Transverse colon (tissue), 4 donors: ENCODE measurements around the gene AMN. TPM values are rescaled to one million over a fixed set of nuclear protein-coding genes. Genes with fewer than 3 reads are reported as not detected.

Source experiments
- DNase-seq: peaks from one replicate; pipeline ENCODE4 v3.0.0-alpha.2; 2019
- H3K27ac ChIP-seq, 4 donors: fragments of 200-600 bp; sonication (generic); 2 replicates each; pipeline ENCODE4 v1.5.1; 2016 to 2018; ENCODE audit warnings: inconsistent platforms in 4 of 4
- H3K27me3 ChIP-seq: fragments of 200-600 bp; sonication (generic); 2 replicates; pipeline ENCODE4 v1.5.1; 2017; ENCODE audit warnings: inconsistent platforms
- H3K36me3 ChIP-seq, 4 donors: fragments of 200-600 bp; sonication (generic); 2 replicates each; pipeline ENCODE4 v1.5.1; 2017 to 2019; ENCODE audit warnings: inconsistent platforms in 4 of 4
- H3K4me1 ChIP-seq, 4 donors: fragments of 200-600 bp; sonication (generic); 2 replicates each; pipeline ENCODE4 v1.5.1; 2017 to 2020; ENCODE audit warnings: inconsistent platforms in 4 of 4
- H3K4me3 ChIP-seq, 4 donors: fragments of 200-600 bp; sonication (generic); 1 replicate in 1 of 4; 2 replicates in 3 of 4; pipeline versions ENCODE4 v1.5.1 to v1.6.1; 2017 to 2019; ENCODE audit warnings: inconsistent platforms in 4 of 4
- H3K9me3 ChIP-seq, 2 donors: fragments of 200-600 bp; sonication (generic); 2 replicates each; pipeline ENCODE4 v1.5.1; 2017 to 2019; ENCODE audit warnings: inconsistent platforms in 2 of 2
- EP300 ChIP-seq: sonication (generic); formaldehyde crosslinking; IDR thresholded peaks from one replicate; pipeline ENCODE4 v1.6.1; 2017; ENCODE audit warnings: antibody characterized with exemption, low read depth
- POLR2A ChIP-seq: fragments of 450-650 bp; IDR thresholded peaks from one replicate; pipeline ENCODE4 v1.6.1; 2016; ENCODE audit warnings: antibody characterized with exemption, mild to moderate bottlenecking, moderate library complexity
- POLR2AphosphoS5 ChIP-seq, 3 donors: sonication (generic); formaldehyde crosslinking; IDR thresholded peaks; one replicate each; pipeline ENCODE4 v1.6.1; 2016; ENCODE audit warnings: antibody characterized with exemption in 3 of 3
- WGBS, 2 donors: methylation state at CpG; one replicate each; pipeline ENCODE4 v1.1.5; 2018; ENCODE audit warnings: low coverage in 1 of 2; 5-methylcytosine and 5-hydroxymethylcytosine counted together
- in situ Hi-C, 4 donors: fragments of 200-750 bp; cut with MboI; loops; one replicate each; pipeline versions ENCODE4 v1.15.0 to v1.15.1; 2017; ENCODE audit warnings: low sequenced_read_pairs in 3 of 4, low pct_ligation_motif_present in 1 of 4, low pct_unique_long_range_greater_than_20kb in 1 of 4
- intact Hi-C: fragments of 100-400 bp; cut with DNase I; formaldehyde crosslinking; loops from one replicate; pipeline ENCODE4 v1.15.1; 2023; ENCODE audit warnings: low total_unique reads
- total RNA-seq, 4 donors: library from RNA; depleted of rRNA; stranded (reverse); fragments of >200 nt; gene quantifications; one replicate each; pipeline ENCODE4 v1.1.0, GENCODE V29; 2016
- TF ChIP-seq, protein P1 (sequence below), 5 experiments: fragments of 200-600 bp in 3 of 5; fragments of 450-650 bp in 2 of 5; sonication (generic) in 3 of 5; IDR thresholded peaks; 1 replicate in 2 of 5; 2 replicates in 3 of 5; pipeline ENCODE4 v1.5.1; 2016 to 2017; ENCODE audit warnings: antibody characterized with exemption in 5 of 5, inconsistent platforms in 3 of 5, mild to moderate bottlenecking in 2 of 5, moderate library complexity in 1 of 5

Gene AMN
- total RNA-seq, 4 donors from 2014 or later: 306 to 597 (median 420) TPM

DNA sequence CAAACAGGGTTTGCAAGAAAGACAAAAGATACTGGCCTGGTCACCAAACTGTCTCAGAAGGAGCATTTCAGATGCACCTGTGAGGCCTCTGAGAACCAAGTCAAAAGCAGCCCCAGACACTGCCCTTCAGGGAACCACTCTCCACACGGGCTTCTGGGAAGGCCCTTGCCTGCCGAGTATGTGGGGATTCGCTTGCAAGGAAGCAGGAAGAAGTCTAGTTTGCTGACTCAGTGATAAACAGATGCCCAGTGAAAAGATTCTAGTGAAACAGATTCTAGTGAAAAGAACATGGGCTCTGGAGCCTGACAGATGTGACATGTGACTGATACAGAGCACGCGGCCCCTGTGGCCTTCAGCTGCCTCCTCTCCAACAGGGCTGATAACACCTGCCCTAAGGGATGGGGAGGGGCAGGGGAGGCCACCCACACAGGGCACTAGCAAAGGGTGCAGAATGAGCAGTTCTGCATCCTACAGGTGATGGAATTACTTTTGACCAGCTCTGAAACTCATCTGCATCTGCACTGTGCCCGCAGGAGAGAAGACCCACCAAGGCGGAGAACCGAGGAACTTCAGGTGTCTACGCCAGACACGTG, 19.1 kb downstream of the AMN start:
- WGBS, 2 donors: 70 to 75% methylated on average over 3 to 10 of the region's 10 CpGs
- Histone ChIP-seq H3K36me3 (peaks cover 0 to 50% (median 15%) of the 10 kb centered on the region in 4 donors), H3K27ac (no peak overlapping the region), H3K4me3 (no peak overlapping the region), H3K9me3 (no peaks in the 10 kb centered on the region), H3K4me1 (peaks cover 6 to 12% (median 8%) of the 10 kb centered on the region in 4 donors), H3K27me3 (no peaks in the 10 kb centered on the region)
- intact Hi-C loops (no loop called here), in situ Hi-C loops (no loop called here)
- TF ChIP-seq POLR2AphosphoS5 (IDR thresholded peaks at IDR 0.05): no peak
- no peak for TF ChIP-seq EP300
- TF ChIP-seq POLR2A: no peak
- TF ChIP-seq, protein P1, sequence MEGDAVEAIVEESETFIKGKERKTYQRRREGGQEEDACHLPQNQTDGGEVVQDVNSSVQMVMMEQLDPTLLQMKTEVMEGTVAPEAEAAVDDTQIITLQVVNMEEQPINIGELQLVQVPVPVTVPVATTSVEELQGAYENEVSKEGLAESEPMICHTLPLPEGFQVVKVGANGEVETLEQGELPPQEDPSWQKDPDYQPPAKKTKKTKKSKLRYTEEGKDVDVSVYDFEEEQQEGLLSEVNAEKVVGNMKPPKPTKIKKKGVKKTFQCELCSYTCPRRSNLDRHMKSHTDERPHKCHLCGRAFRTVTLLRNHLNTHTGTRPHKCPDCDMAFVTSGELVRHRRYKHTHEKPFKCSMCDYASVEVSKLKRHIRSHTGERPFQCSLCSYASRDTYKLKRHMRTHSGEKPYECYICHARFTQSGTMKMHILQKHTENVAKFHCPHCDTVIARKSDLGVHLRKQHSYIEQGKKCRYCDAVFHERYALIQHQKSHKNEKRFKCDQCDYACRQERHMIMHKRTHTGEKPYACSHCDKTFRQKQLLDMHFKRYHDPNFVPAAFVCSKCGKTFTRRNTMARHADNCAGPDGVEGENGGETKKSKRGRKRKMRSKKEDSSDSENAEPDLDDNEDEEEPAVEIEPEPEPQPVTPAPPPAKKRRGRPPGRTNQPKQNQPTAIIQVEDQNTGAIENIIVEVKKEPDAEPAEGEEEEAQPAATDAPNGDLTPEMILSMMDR (IDR thresholded peaks at IDR 0.05): no peak
- no peak for DNase-seq

GRCh38 chr14:102942069-102942468, 19.6 kb downstream of the AMN start:
- 81 to 83% methylated on average over 7 to 13 of the region's 13 CpGs for WGBS, 2 donors
- intact Hi-C loops: no loop called here
- Histone ChIP-seq H3K9me3 (no peaks in the 10 kb centered on the region), H3K27me3 (no peaks in the 10 kb centered on the region), H3K27ac (no peak overlapping the region), H3K4me1 (peaks cover 6 to 12% (median 8%) of the 10 kb centered on the region in 4 donors), H3K36me3 (peaks cover 0 to 50% (median 18%) of the 10 kb centered on the region in 4 donors), H3K4me3 (no peak overlapping the region)
- TF ChIP-seq EP300 (no peak), POLR2A (no peak), POLR2AphosphoS5 (IDR thresholded peaks at IDR 0.05) (no peak)
- TF ChIP-seq, protein P1 (IDR thresholded peaks at IDR 0.05): no peak
- no peak for DNase-seq
- in situ Hi-C loops: no loop called here

DNA sequence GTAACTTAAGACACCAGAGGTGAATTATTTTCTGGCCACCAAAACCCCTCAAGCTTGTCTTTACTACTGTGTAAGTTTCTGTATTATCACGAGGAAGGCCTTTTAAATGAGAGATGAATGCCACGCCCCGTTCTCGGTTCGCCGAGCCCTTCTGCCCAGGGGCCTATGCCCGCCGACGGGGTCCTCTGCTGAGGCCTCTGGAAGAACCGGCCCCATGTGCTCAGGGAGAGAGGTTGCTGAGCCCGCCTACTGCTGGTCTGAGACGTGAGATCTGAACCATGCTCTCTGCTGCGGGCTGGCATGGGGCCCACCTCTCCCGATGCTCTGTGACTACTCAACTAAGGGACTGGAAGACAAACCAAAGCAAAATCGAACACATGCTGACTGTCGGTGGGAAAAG, 21.0 kb downstream of the AMN start:
- H3K4me1 ChIP-seq: peaks cover 6 to 12% (median 8%) of the 10 kb centered on the region in 4 donors
- no peak overlapping the region for H3K4me3 ChIP-seq
- peaks cover 0 to 41% (median 19%) of the 10 kb centered on the region in 4 donors for H3K36me3 ChIP-seq
- intact Hi-C loops: no loop called here
- H3K27me3 ChIP-seq: no peaks in the 10 kb centered on the region
- no peak overlapping the region for H3K27ac ChIP-seq
- in situ Hi-C loops: no loop called here
- DNase-seq: no peak
- H3K9me3 ChIP-seq: no peaks in the 10 kb centered on the region
- WGBS, 2 donors: 93% methylated on average over 16 of the region's 16 CpGs; no CpG with 5 or more reads in 1 of the 2 donors
- TF ChIP-seq POLR2A: no peak
- no peak for TF ChIP-seq EP300
- TF ChIP-seq POLR2AphosphoS5 (IDR thresholded peaks at IDR 0.05): no peak
- TF ChIP-seq, protein P1 (IDR thresholded peaks at IDR 0.05): no peak

DNA sequence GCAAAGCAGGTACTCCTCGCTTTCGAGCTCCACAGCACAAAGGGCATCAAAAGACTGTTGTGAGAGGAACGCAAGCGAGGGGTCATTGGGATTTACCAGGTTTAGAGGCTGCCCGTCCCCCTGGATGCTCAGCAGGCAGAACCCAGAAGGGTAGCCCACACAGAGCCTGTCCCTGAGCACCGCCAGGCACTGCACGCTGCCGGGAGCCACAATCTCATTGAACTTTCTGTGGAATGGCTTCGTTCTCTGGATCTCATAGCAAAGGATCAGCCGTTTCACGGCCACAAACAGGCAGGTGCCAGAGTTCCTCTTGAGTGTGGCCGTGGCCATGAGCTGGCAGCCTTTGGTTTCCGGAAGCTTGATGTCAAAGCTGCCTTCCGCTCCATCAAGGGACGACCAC, 21.5 kb downstream of the AMN start:
- Histone ChIP-seq H3K27me3 (no peaks in the 10 kb centered on the region), H3K4me1 (peaks cover 6 to 12% (median 8%) of the 10 kb centered on the region in 4 donors), H3K27ac (no peak overlapping the region), H3K9me3 (no peaks in the 10 kb centered on the region), H3K36me3 (peaks cover 0 to 41% (median 19%) of the 10 kb centered on the region in 4 donors), H3K4me3 (no peak overlapping the region)
- WGBS, 2 donors: 92 to 100% methylated on average over 1 to 15 of the region's 15 CpGs
- no peak for TF ChIP-seq POLR2A
- TF ChIP-seq EP300: no peak
- TF ChIP-seq, protein P1 (IDR thresholded peaks at IDR 0.05): no peak
- TF ChIP-seq POLR2AphosphoS5 (IDR thresholded peaks at IDR 0.05): no peak
- in situ Hi-C loops: no loop called here
- intact Hi-C loops: no loop called here
- no peak for DNase-seq
